SK-N-MC (cell line): Measurements from ENCODE around the gene CLEC2D.

ENCODE experiments used
- EZH2 ChIP-seq: fragments of 200-600 bp; sonication (generic); IDR thresholded peaks from one replicate; pipeline ENCODE4 v1.6.1; 2017; ENCODE audit warnings: antibody characterized with exemption
- POLR2AphosphoS5 ChIP-seq: IDR thresholded peaks from 2 replicates; pipeline ENCODE4 v1.6.1; 2012; ENCODE audit warnings: mild to moderate bottlenecking, low read depth, low read length, borderline replicate concordance

- TF ChIP-seq POLR2AphosphoS5 (no peak), EZH2 (no peak)
Measured at GRCh38 chr12:9731797-9732196, 62.3 kb downstream of the CLEC2D start.
